Stimulated activated effector memory CD8-positive, alpha-beta T cell treated with anti-CD3 and anti-CD28 coated beads, Interleukin-12 subunit alpha, Interleukin-12 subunit beta, amount 100 ng/mL, for 72 hours (primary cell): ENCODE data around the gene MAML2.
A peak's percentile ranks its signal among the peaks of the same experiment; 100 is the strongest.

Experiments used
- ATAC-seq: fragments of 150-1000 bp; cut with Tn5 transposase; 2 replicates; pipeline ENCODE4 v1.10.0; 2021
- DNase-seq, 2 donors: peaks; one replicate each; pipeline ENCODE4 v3.0.0; 2021 to 2022; ENCODE audit warnings: low spot score in 2 of 2
- H3K27ac Mint-ChIP-seq: one replicate; pipeline ENCODE4 v1.8.0; 2022; ENCODE audit warnings: mild to moderate bottlenecking, mixed read lengths
- H3K36me3 Mint-ChIP-seq: one replicate; pipeline ENCODE4 v1.8.0; 2022; ENCODE audit warnings: mild to moderate bottlenecking, mixed read lengths
- H3K4me1 Mint-ChIP-seq: one replicate; pipeline ENCODE4 v1.8.0; 2022; ENCODE audit warnings: mixed read lengths
- H3K4me3 Mint-ChIP-seq: one replicate; pipeline ENCODE4 v1.8.0; 2022; ENCODE audit warnings: mild to moderate bottlenecking, mixed read lengths
- H3K9me3 Mint-ChIP-seq: one replicate; pipeline ENCODE4 v1.8.0; 2022; ENCODE audit warnings: mixed read lengths

The MAML2 gene

DNA sequence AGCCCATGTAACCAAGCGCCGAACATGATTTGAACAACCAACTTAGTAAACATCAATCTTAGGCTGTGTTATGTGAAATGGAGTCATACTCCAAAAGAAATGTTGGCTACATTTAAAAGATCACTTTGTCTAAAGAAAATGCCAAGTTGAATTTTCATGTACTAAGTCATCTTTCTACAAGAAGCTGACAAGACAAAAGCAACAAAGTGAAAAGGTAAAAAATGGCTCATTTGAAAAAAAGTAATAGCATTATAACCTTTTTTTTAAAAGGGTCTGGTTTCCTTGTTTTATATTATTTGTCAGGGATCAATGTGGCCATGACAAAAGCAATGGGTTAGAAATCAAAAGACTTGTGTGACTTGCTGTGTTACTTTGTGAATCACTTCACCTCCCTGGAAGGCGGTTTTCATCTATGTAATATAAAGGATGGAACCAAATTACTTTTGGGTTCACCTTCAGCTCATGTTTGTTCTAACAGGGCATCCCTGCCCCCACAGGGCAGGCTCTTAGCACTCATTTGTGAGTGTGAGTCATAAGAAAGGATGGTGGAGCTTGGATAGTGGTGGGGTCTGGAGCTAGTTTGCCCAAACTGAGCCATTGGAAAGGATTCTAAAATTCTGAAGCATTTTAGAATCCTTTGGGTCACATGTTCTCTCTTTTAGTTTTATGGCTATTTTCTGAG is 287.1 kb downstream of the MAML2 start:
- no peak overlapping the region for H3K4me3 Mint-ChIP-seq
- ATAC-seq: peak; percentile 36
- peaks cover 16% of the 10 kb centered on the region for H3K36me3 Mint-ChIP-seq
- H3K27ac Mint-ChIP-seq: no peak overlapping the region
- peaks cover 46% of the 10 kb centered on the region for H3K4me1 Mint-ChIP-seq
- no peaks in the 10 kb centered on the region for H3K9me3 Mint-ChIP-seq
- DNase-seq: no peak

GRCh38 chr11:96054870-96055705 is 287.9 kb downstream of the MAML2 start:
- Mint-ChIP-seq H3K4me1 (peaks cover 46% of the 10 kb centered on the region), H3K27ac (peak overlapping the region; percentile 48), H3K9me3 (no peaks in the 10 kb centered on the region), H3K4me3 (no peak overlapping the region), H3K36me3 (peaks cover 16% of the 10 kb centered on the region)
- DNase-seq: no peak
- peak; percentile 12 for ATAC-seq

GRCh38 chr11:96052921-96053651 is 289.9 kb downstream of the MAML2 start:
- no peak for ATAC-seq
- H3K4me3 Mint-ChIP-seq: no peak overlapping the region
- H3K27ac Mint-ChIP-seq: peak overlapping the region; percentile 24
- DNase-seq: no peak
- peaks cover 12% of the 10 kb centered on the region for H3K36me3 Mint-ChIP-seq
- H3K9me3 Mint-ChIP-seq: no peaks in the 10 kb centered on the region
- peaks cover 46% of the 10 kb centered on the region for H3K4me1 Mint-ChIP-seq

GRCh38 chr11:96051820-96052219 is 291.2 kb downstream of the MAML2 start:
- no peak overlapping the region for H3K4me3 Mint-ChIP-seq
- H3K9me3 Mint-ChIP-seq: no peaks in the 10 kb centered on the region
- H3K4me1 Mint-ChIP-seq: peaks cover 43% of the 10 kb centered on the region
- H3K36me3 Mint-ChIP-seq: peaks cover 12% of the 10 kb centered on the region
- ATAC-seq: peak; percentile 96
- DNase-seq: no peak
- no peak overlapping the region for H3K27ac Mint-ChIP-seq

GRCh38 chr11:96050435-96051182 is 292.4 kb downstream of the MAML2 start:
- ATAC-seq (no peak), DNase-seq (no peak)
- no peak overlapping the region for H3K4me3 Mint-ChIP-seq
- peaks cover 12% of the 10 kb centered on the region for H3K36me3 Mint-ChIP-seq
- H3K9me3 Mint-ChIP-seq: no peaks in the 10 kb centered on the region
- H3K27ac Mint-ChIP-seq: no peak overlapping the region
- peaks cover 45% of the 10 kb centered on the region for H3K4me1 Mint-ChIP-seq

- H3K4me1 Mint-ChIP-seq: peaks cover 34% of the 10 kb centered on the region
- H3K4me3 Mint-ChIP-seq: no peak overlapping the region
- H3K27ac Mint-ChIP-seq: no peak overlapping the region
- no peaks in the 10 kb centered on the region for H3K9me3 Mint-ChIP-seq
- no peak for ATAC-seq
- H3K36me3 Mint-ChIP-seq: peaks cover 12% of the 10 kb centered on the region
- no peak for DNase-seq
These were observed 293.6 kb downstream of the MAML2 start for GRCh38 chr11:96049426-96049825.

- H3K4me1 Mint-ChIP-seq: peaks cover 9% of the 10 kb centered on the region
- no peak overlapping the region for H3K27ac Mint-ChIP-seq
- H3K9me3 Mint-ChIP-seq: no peaks in the 10 kb centered on the region
- no peak for ATAC-seq
- DNase-seq: no peak
- H3K4me3 Mint-ChIP-seq: no peak overlapping the region
- no peaks in the 10 kb centered on the region for H3K36me3 Mint-ChIP-seq
These were observed 297.2 kb downstream of the MAML2 start for GRCh38 chr11:96045622-96046456.

DNA sequence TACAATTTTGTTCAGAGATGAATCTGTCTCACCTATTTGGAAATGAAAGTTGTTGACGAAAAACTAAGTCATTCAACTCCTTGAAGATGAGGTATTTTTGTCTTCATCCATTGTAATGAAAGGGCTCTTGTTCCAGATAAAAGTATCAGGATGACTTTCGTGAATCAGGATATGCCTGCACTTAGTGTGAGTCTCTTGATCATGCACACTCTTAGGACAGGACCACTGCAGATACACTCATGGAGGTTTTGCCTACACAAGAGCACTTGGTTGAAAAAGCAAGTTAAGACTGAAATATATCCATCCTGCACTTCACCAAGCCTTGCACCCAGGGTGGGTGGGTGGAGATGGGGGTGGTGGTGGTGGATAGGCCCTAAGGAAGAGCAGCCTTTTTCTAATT is 298.2 kb downstream of the MAML2 start:
- Mint-ChIP-seq H3K4me1 (peaks cover 9% of the 10 kb centered on the region), H3K27ac (no peak overlapping the region), H3K36me3 (no peaks in the 10 kb centered on the region), H3K9me3 (no peaks in the 10 kb centered on the region), H3K4me3 (no peak overlapping the region)
- peak; percentile 58 for ATAC-seq
- no peak for DNase-seq

DNA sequence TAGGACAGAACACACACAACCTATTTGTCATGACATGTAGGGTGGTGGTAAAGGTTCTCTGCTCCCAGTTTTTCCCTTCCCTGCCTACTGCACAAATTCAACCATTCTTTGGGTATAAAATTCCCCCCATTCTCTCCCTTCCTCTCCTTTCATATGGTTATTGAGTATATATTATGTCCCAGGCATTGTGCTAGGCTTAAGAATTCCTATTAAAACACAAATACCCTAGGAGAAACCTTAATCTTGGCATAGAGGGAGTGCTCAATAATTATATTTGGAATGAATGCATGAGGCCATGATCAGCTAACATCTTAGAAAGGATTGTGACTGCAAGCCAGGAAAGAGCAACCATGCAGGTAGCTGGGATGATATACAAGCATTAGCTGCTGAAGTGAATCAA is 298.7 kb downstream of the MAML2 start:
- no peaks in the 10 kb centered on the region for H3K36me3 Mint-ChIP-seq
- no peak for ATAC-seq
- H3K9me3 Mint-ChIP-seq: no peaks in the 10 kb centered on the region
- peaks cover 9% of the 10 kb centered on the region for H3K4me1 Mint-ChIP-seq
- H3K27ac Mint-ChIP-seq: no peak overlapping the region
- H3K4me3 Mint-ChIP-seq: no peak overlapping the region
- no peak for DNase-seq

- H3K9me3 Mint-ChIP-seq: no peaks in the 10 kb centered on the region
- ATAC-seq (no peak), DNase-seq (no peak)
- no peak overlapping the region for H3K4me3 Mint-ChIP-seq
- no peaks in the 10 kb centered on the region for H3K36me3 Mint-ChIP-seq
- H3K27ac Mint-ChIP-seq: no peak overlapping the region
- H3K4me1 Mint-ChIP-seq: peaks cover 9% of the 10 kb centered on the region
These were observed 299.7 kb downstream of the MAML2 start for GRCh38 chr11:96043291-96043690.

DNA sequence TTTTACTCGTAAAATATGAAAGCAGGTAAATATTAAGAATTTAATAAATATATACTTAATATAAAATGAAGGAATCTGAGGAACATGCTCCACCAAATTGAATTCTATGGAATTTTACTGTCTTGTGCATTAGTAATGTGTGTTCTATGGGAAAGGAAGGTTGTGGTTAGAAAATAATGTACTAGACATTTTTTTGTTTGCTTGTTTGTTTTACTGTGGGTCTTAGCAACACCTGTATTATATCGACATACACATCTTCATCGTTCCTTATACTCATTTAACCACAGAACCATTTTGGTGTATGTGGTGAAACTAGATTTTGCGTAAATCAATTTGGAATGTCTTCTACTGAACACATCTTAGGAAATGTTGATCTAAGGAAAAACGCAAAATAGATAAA is 304.9 kb downstream of the MAML2 start:
- ATAC-seq (no peak), DNase-seq (no peak)
- Mint-ChIP-seq H3K4me1 (no peaks in the 10 kb centered on the region), H3K36me3 (no peaks in the 10 kb centered on the region), H3K4me3 (no peak overlapping the region), H3K9me3 (no peaks in the 10 kb centered on the region), H3K27ac (no peak overlapping the region)

DNA sequence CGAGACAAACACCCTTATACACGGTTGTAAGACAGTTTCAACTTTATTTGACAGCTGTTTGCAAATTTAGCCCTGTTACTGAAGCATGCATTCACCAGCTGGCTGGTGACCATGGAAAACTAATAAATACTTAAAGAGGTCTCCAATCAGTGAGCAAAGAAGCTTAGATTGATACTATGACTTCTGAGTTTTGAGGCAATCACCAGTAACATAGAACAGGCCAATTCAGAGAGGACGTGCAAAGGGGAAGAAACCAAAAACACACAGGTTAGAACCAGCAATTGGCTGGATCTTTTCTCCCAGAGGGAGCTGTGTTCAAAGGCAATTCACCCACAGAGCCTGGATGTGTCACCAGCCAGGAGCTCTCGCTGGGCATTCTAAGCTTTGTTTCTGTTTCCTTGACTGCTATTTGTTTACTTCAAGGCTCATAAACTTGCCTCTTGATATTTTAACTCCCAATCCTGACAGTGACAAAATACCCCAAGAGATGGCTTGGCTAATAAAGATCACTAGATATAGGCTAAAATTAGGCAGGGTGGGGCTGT is 305.5 kb downstream of the MAML2 start:
- no peak for ATAC-seq
- H3K36me3 Mint-ChIP-seq: no peaks in the 10 kb centered on the region
- no peak overlapping the region for H3K27ac Mint-ChIP-seq
- no peaks in the 10 kb centered on the region for H3K4me1 Mint-ChIP-seq
- no peak overlapping the region for H3K4me3 Mint-ChIP-seq
- no peak for DNase-seq
- no peaks in the 10 kb centered on the region for H3K9me3 Mint-ChIP-seq

DNA sequence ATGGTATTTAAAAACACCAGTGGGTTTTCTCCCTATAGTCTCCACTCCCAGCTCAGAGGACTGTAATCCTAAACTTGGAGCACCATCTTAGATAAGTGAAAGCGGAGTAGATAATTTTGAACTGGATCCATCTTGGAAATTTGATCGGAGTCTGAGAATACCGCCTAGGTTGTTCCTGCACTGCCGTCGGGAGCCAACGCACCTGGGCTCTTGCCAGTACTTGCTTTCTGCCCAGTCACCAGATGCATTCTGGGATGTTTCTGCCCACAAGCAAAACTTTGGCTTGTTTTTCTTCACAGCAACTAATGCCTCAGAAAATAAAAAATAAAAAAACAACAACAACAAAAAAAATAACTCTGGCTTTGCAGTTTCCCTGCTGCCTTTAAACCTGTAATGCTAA is 306.1 kb downstream of the MAML2 start:
- H3K4me3 Mint-ChIP-seq: no peak overlapping the region
- no peaks in the 10 kb centered on the region for H3K4me1 Mint-ChIP-seq
- no peak for DNase-seq
- no peak for ATAC-seq
- H3K27ac Mint-ChIP-seq: no peak overlapping the region
- no peaks in the 10 kb centered on the region for H3K36me3 Mint-ChIP-seq
- no peaks in the 10 kb centered on the region for H3K9me3 Mint-ChIP-seq

GRCh38 chr11:96035740-96036078 is 307.3 kb downstream of the MAML2 start:
- H3K27ac Mint-ChIP-seq: no peak overlapping the region

More at GRCh38 chr11:96035740-96036078, 307.3 kb downstream of the MAML2 start:
- no peaks in the 10 kb centered on the region for H3K4me1 Mint-ChIP-seq
- H3K4me3 Mint-ChIP-seq: no peak overlapping the region
- no peaks in the 10 kb centered on the region for H3K9me3 Mint-ChIP-seq
- no peaks in the 10 kb centered on the region for H3K36me3 Mint-ChIP-seq
- ATAC-seq: no peak
- DNase-seq: no peak
